HepG2 (cell line): Measurements from ENCODE around the gene DGKB. TPM values are rescaled to one million over a fixed set of nuclear protein-coding genes. Genes with fewer than 3 reads are reported as not detected.

ENCODE experiments used
- ATAC-seq: fragments of 200-7000 bp; cut with Tn5 transposase; 3 replicates; pipeline ENCODE4 v1.9.1; 2020; ENCODE audit warnings: mild to moderate bottlenecking, moderate library complexity
- BruUV-seq: library from RNA; stranded (reverse); fragments of 400-500 nt; replicated peaks from 2 replicates; lab custom pipeline; 2021; lab: Mats Ljungman, UMichigan
- CTCF ChIA-PET: fragments of 300-600 bp; formaldehyde crosslinking; extraction: SDS; loops from one replicate; lab custom pipeline; 2021; ENCODE audit warnings: low total read pairs, inconsistent platforms, low intra/inter-chr PET ratio; lab: Yijun Ruan, JAX
- POLR2A ChIA-PET: fragments of 350-600 bp; sonication (Branson Sonifier 250); formaldehyde crosslinking; loops from one replicate; lab custom pipeline; 2020; ENCODE audit warnings: antibody characterized with exemption, inconsistent platforms; lab: Yijun Ruan, JAX
- DNase-seq: peaks from one replicate; pipeline ENCODE4 v3.0.0-alpha.2; 2015; ENCODE audit warnings: low spot score
- FAIRE-seq: peaks from 3 replicates; lab custom pipeline; 2011; peaks lifted over from hg19 to GRCh38; lab: Jason Lieb, UNC
- H2AFZ ChIP-seq: one replicate; pipeline ENCODE4 v1.6.1; 2011; ENCODE audit warnings: low read length, inconsistent platforms
- H3K27ac ChIP-seq: fragments of 300-600 bp; 3 replicates; pipeline ENCODE4 v1.8.0; 2011; ENCODE audit warnings: mixed run types, mild to moderate bottlenecking, mixed read lengths, low read length, inconsistent platforms; ENCODE audit not compliant: insufficient read depth; ENCODE audit errors: extremely low read length
- H3K27me3 ChIP-seq, 2 experiments: fragments of 200-600 bp in 1 of 2; 2 replicates in 1 of 2; 3 replicates in 1 of 2; pipeline versions ENCODE4 v1.6.0 to v1.8.0; 2011; ENCODE audit warnings: low read length in 2 of 2, mild to moderate bottlenecking in 2 of 2, moderate library complexity in 2 of 2, inconsistent platforms in 1 of 2; ENCODE audit not compliant: insufficient read depth in 2 of 2, control insufficient read depth in 1 of 2
- H3K36me3 ChIP-seq, 2 experiments: fragments of 200-600 bp in 1 of 2; replicated peaks in 1 of 2; 2 replicates in 1 of 2; 3 replicates in 1 of 2; pipeline versions ENCODE4 v1.5.1 to v1.8.0; 2011; ENCODE audit warnings: low read length in 2 of 2, inconsistent platforms in 1 of 2; ENCODE audit not compliant: insufficient read depth in 2 of 2, control insufficient read depth in 1 of 2
- H3K4me1 ChIP-seq: 2 replicates; pipeline ENCODE4 v1.5.1; 2012; ENCODE audit warnings: low read length, inconsistent platforms; ENCODE audit not compliant: insufficient read depth
- H3K4me2 ChIP-seq: 2 replicates; pipeline ENCODE4 v1.6.0; 2011; ENCODE audit warnings: low read depth, low read length, inconsistent platforms
- H3K4me3 ChIP-seq, 3 experiments: fragments of 200-600 bp in 1 of 3; sonication (generic), shearing (Covaris generic) in 1 of 3; replicated peaks in 1 of 3; 2 replicates each; pipeline ENCODE4 v1.5.1; 2011 to 2016; ENCODE audit warnings: low read length in 3 of 3, inconsistent platforms in 2 of 3, low read depth in 2 of 3, mild to moderate bottlenecking in 2 of 3, control low read depth in 1 of 3, mixed read lengths in 1 of 3; ENCODE audit not compliant: insufficient read depth in 1 of 3
- H3K79me2 ChIP-seq: one replicate; pipeline ENCODE4 v1.6.1; 2011; ENCODE audit warnings: low read length, inconsistent platforms; ENCODE audit not compliant: insufficient read depth
- H3K9ac ChIP-seq: 2 replicates; pipeline ENCODE4 v1.6.0; 2011; ENCODE audit warnings: mild to moderate bottlenecking, low read depth, low read length, inconsistent platforms; ENCODE audit not compliant: insufficient read depth
- H3K9me3 ChIP-seq: 2 replicates; pipeline ENCODE4 v1.5.1; 2012; ENCODE audit warnings: mild to moderate bottlenecking, low read length
- H4K20me1 ChIP-seq: 2 replicates; pipeline ENCODE4 v1.6.0; 2011; ENCODE audit warnings: inconsistent platforms, mild to moderate bottlenecking, low read length, moderate library complexity; ENCODE audit not compliant: insufficient read depth
- AGO2 ChIP-seq: fragments of 200-400 bp; formaldehyde crosslinking; optimal IDR thresholded peaks from 2 replicates; pipeline ENCODE3; 2017; ENCODE audit warnings: mild to moderate bottlenecking, low read depth, low read length, moderate library complexity
- CENPX ChIP-seq: sonication (generic); formaldehyde crosslinking; IDR thresholded peaks from 2 replicates; pipeline ENCODE4 v1.9.0; 2021; ENCODE audit warnings: mild to moderate bottlenecking, missing genetic modification reagents, moderate library complexity
- EZH2 ChIP-seq: conservative IDR thresholded peaks from 2 replicates; pipeline ENCODE4 v1.6.1; 2012; ENCODE audit warnings: mild to moderate bottlenecking, low read depth, low read length, moderate library complexity
- KDM2A ChIP-seq: sonication (generic); formaldehyde crosslinking; IDR thresholded peaks from 2 replicates; pipeline ENCODE4 v1.4.0; 2020; ENCODE audit warnings: low read depth, missing genetic modification reagents, borderline replicate concordance
- PHF8 ChIP-seq: sonication (generic); formaldehyde crosslinking; IDR thresholded peaks from 2 replicates; pipeline ENCODE4 v1.5.0; 2020; ENCODE audit warnings: missing genetic modification reagents
- STAT5B ChIP-seq: sonication (generic); formaldehyde crosslinking; IDR thresholded peaks from 2 replicates; pipeline ENCODE4 v1.4.0; 2020; ENCODE audit warnings: missing genetic modification reagents
- UBTF ChIP-seq: sonication (generic); formaldehyde crosslinking; IDR thresholded peaks from 2 replicates; pipeline ENCODE4 v1.4.0; 2020; ENCODE audit warnings: mild to moderate bottlenecking, missing genetic modification reagents
- YY1 ChIP-seq: IDR thresholded peaks from 2 replicates; pipeline ENCODE4 v1.6.1; 2011; ENCODE audit warnings: low read length, low read depth, moderate library complexity, mild to moderate bottlenecking; ENCODE audit not compliant: insufficient read depth, insufficient replicate concordance
- ZNF629 ChIP-seq: sonication (generic); formaldehyde crosslinking; conservative IDR thresholded peaks from 2 replicates; pipeline ENCODE4 v1.5.0; 2020; ENCODE audit warnings: missing genetic modification reagents
- whole genome bisulfite sequencing: methylation state at CpG from one replicate; pipeline ENCODE4 v1.1.6; 2017; ENCODE audit warnings: low lambda C conversion rate; 5-methylcytosine and 5-hydroxymethylcytosine counted together
- in situ Hi-C: cut with HindIII; loops from 2 replicates; pipeline ENCODE4 v1.10.0; 2017; ENCODE audit warnings: low pct_unique_long_range_greater_than_20kb; ENCODE audit not compliant: extremely low pct_ligation_motif_present
- intact Hi-C: fragments of 100-400 bp; cut with micrococcal nuclease; formaldehyde crosslinking; loops from one replicate; pipeline ENCODE4 v1.10.0; 2022; ENCODE audit not compliant: unreplicated experiment
- polyA plus RNA-seq, 8 experiments: library from polyadenylated mRNA; depleted of rRNA in 3 of 8; stranded (reverse) in 7 of 8; unstranded in 1 of 8; fragments of >200 nt; fragmentation: Illumina TruSeq in 4 of 8; extraction: Trizol in 4 of 8; gene quantifications; 2 replicates each; pipeline versions ENCODE4 v1.2.1 to v1.2.3, GENCODE V29; 2011 to 2016; ENCODE audit warnings: low read depth in 4 of 8, missing spikeins in 1 of 8, mixed read lengths in 1 of 8; ENCODE audit not compliant: insufficient read depth in 1 of 8
- total RNA-seq, 5 experiments: library from RNA; depleted of rRNA; stranded (reverse); fragments of >200 nt; fragmentation: Illumina TruSeq; extraction: Trizol; gene quantifications; 2 replicates each; pipeline ENCODE4 v1.2.3, GENCODE V29; 2016; ENCODE audit warnings: low read depth in 1 of 5
- TF ChIP-seq, protein P1 (sequence below): fragments of 450-650 bp; IDR thresholded peaks from 2 replicates; pipeline ENCODE4 v1.6.1; 2017; ENCODE audit warnings: mild to moderate bottlenecking
- TF ChIP-seq, protein P2 (sequence below): sonication (generic); formaldehyde crosslinking; IDR thresholded peaks from 2 replicates; pipeline ENCODE4 v1.5.1; 2020; ENCODE audit warnings: missing genetic modification reagents, mild to moderate bottlenecking, borderline replicate concordance

DGKB gene
- total and polyA plus RNA-seq, 2 of the 13 experiments (the other 11 are each of a cell fraction or from before 2014, with no cell fraction given), result not detected

DNA sequence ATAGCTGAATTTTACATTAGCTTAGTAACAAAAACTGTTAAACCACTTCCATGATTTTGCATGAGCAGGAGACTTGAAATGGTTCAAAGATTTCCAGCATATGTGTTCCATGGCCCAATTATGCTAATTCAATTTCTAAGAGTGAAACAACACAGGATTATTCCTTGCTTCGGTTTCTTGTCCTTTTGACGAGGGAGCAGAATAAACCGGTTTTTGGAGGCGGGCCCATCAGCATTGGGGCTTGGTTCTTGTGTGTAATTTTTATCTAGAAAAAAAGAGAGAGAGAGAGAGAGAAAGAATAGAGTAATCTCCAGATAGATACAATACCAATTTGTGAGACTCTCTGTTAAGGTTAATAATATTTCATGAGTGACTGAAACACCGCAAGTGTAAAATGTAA, 753.6 kb downstream of the DGKB start:
- H3K36me3 ChIP-seq, result no peaks in the 10 kb centered on the region

More for the DNA sequence above, 753.6 kb downstream of the DGKB start:
- ATAC-seq, result no peak
- Histone ChIP-seq H3K4me1 (no peaks in the 10 kb centered on the region), H3K4me2 (no peak overlapping the region)
- DNase-seq, result no peak
- no peak for TF ChIP-seq YY1
- no peak for TF ChIP-seq PHF8 (CRISPR knock-in tag)
- TF ChIP-seq CENPX (CRISPR knock-in tag), result no peak
- no peak for TF ChIP-seq STAT5B (CRISPR knock-in tag)
- TF ChIP-seq ZNF629 (CRISPR knock-in tag), result no peak
- TF ChIP-seq, protein P1, sequence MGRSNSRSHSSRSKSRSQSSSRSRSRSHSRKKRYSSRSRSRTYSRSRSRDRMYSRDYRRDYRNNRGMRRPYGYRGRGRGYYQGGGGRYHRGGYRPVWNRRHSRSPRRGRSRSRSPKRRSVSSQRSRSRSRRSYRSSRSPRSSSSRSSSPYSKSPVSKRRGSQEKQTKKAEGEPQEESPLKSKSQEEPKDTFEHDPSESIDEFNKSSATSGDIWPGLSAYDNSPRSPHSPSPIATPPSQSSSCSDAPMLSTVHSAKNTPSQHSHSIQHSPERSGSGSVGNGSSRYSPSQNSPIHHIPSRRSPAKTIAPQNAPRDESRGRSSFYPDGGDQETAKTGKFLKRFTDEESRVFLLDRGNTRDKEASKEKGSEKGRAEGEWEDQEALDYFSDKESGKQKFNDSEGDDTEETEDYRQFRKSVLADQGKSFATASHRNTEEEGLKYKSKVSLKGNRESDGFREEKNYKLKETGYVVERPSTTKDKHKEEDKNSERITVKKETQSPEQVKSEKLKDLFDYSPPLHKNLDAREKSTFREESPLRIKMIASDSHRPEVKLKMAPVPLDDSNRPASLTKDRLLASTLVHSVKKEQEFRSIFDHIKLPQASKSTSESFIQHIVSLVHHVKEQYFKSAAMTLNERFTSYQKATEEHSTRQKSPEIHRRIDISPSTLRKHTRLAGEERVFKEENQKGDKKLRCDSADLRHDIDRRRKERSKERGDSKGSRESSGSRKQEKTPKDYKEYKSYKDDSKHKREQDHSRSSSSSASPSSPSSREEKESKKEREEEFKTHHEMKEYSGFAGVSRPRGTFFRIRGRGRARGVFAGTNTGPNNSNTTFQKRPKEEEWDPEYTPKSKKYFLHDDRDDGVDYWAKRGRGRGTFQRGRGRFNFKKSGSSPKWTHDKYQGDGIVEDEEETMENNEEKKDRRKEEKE, result no peak
- no peak for TF ChIP-seq UBTF (CRISPR knock-in tag)
- no peak for TF ChIP-seq KDM2A (CRISPR knock-in tag)
- TF ChIP-seq, protein P2, sequence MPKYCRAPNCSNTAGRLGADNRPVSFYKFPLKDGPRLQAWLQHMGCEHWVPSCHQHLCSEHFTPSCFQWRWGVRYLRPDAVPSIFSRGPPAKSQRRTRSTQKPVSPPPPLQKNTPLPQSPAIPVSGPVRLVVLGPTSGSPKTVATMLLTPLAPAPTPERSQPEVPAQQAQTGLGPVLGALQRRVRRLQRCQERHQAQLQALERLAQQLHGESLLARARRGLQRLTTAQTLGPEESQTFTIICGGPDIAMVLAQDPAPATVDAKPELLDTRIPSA (CRISPR knock-in tag), result no peak
- TF ChIP-seq EZH2, result no peak
- no peak for TF ChIP-seq AGO2
- TF ChIP-seq, all 625 proteins: peak for 0
- H4K20me1 ChIP-seq, result no peaks in the 10 kb centered on the region
- no peaks in the 10 kb centered on the region for H3K79me2 ChIP-seq
- no peak for FAIRE-seq
- peaks cover 89% of the 10 kb centered on the region for H3K9me3 ChIP-seq
- no peak overlapping the region for H3K9ac ChIP-seq
- no peak overlapping the region for H3K27ac ChIP-seq
- H3K27me3 ChIP-seq, result no peaks in the 10 kb centered on the region
- CTCF ChIA-PET, result no interaction called here
- no peak overlapping the region for H2AFZ ChIP-seq
- BruUV-seq, result no TSS peak
- no peak overlapping the region for H3K4me3 ChIP-seq
- in situ Hi-C loops (no loop called here), intact Hi-C loops (no loop called here)
- 21% methylated on average over 5 of the region's 5 CpGs for WGBS
- POLR2A ChIA-PET, result no interaction called here
